HG03139 (cell line): ENCODE results near the gene IFITM2.
"Not testable (repeated sequence)": the region's sequence is repeated elsewhere in the genome, so short reads cannot be mapped to it uniquely, and the experiment has no call there.

Source experiments
- ATAC-seq: cut with Tn5 transposase; IDR thresholded peaks from one replicate; pipeline ENCODE4 v1.9.1; 2021; ENCODE audit not compliant: unreplicated experiment

The IFITM2 gene

GRCh38 chr11:339963-340362 lies 32.3 kb downstream of the IFITM2 start:
- no peak for ATAC-seq

GRCh38 chr11:340539-341512 lies 33.2 kb downstream of the IFITM2 start:
- no peak for ATAC-seq

- ATAC-seq = no peak
These were observed 34.7 kb downstream of the IFITM2 start for GRCh38 chr11:342328-342727.

GRCh38 chr11:344836-345578 lies 37.4 kb downstream of the IFITM2 start:
- ATAC-seq = no peak

- ATAC-seq = no peak
These were observed 38.9 kb downstream of the IFITM2 start for GRCh38 chr11:346529-346928.

GRCh38 chr11:349270-349954 lies 41.8 kb downstream of the IFITM2 start:
- not testable (repeated sequence) for ATAC-seq

GRCh38 chr11:350033-350722 lies 42.6 kb downstream of the IFITM2 start:
- ATAC-seq = not testable (repeated sequence)

GRCh38 chr11:350723-351255 lies 43.2 kb downstream of the IFITM2 start:
- ATAC-seq = no peak

GRCh38 chr11:351411-351810 lies 43.8 kb downstream of the IFITM2 start:
- no peak for ATAC-seq

GRCh38 chr11:352456-353031 lies 44.9 kb downstream of the IFITM2 start:
- no peak for ATAC-seq

GRCh38 chr11:353179-353873 lies 45.7 kb downstream of the IFITM2 start:
- no peak for ATAC-seq

GRCh38 chr11:355581-356458 lies 48.2 kb downstream of the IFITM2 start:
- ATAC-seq = no peak

- ATAC-seq = no peak
These were observed 49.0 kb downstream of the IFITM2 start for GRCh38 chr11:356610-357009.

- ATAC-seq = no peak
These were observed 50.0 kb downstream of the IFITM2 start for GRCh38 chr11:357582-357981.

GRCh38 chr11:358129-358800 lies 50.6 kb downstream of the IFITM2 start:
- ATAC-seq = no peak
